ENCODE measurements around the gene CXCL17. TPM values are rescaled to one million over a fixed set of nuclear protein-coding genes. Genes with fewer than 3 reads are reported as not detected.

CXCL17 gene
- polyA plus RNA-seq, 1 donor (not counting 4 experiments of a cell fraction or from before 2014, with no cell fraction given): not detected

DNA sequence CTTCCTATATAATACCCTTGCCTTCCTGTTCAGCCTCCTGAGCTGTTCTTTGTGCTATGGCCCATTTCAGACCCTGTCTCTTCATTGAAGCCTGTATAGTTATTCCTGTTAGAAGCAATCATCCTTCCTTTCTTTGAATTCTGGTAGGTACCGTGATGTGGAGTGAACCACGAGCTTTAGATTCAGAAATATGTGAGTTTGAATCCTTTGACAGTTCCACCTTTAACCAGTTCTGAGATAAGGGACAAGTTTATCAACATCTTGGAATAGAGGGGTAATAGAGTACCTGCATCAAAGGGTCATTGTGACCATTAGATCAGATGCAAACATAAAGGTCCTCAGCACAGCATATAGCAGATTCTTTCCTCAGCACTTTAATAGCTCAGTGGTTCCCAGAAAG is 12.3 kb upstream of the CXCL17 start:
- dilution Hi-C loops (cut with MboI; ENCODE audit: extremely low pct_ligation_motif_present, low sequenced_read_pairs): no loop called here
- no peaks in the 10 kb centered on the region for H3K9me1 ChIP-seq (ENCODE audit: control insufficient read depth, extremely low read depth, insufficient read depth, low read length)
- H3K79me2 ChIP-seq (ENCODE audit: control insufficient read depth, insufficient read depth, low read length): no peaks in the 10 kb centered on the region
- peaks cover 15% of the 10 kb centered on the region for H3K4me1 ChIP-seq (ENCODE audit: control insufficient read depth, extremely low read depth, insufficient read depth, low read length)
- H3K27ac ChIP-seq (ENCODE audit: control insufficient read depth, insufficient read depth, low read length): no peak overlapping the region
- no peaks in the 10 kb centered on the region for H3K9me3 ChIP-seq (ENCODE audit: control insufficient read depth, low read depth, low read length)
- TF ChIP-seq EZH2 (IDR thresholded peaks at IDR 0.05; ENCODE audit: low read length): no peak
- TF ChIP-seq, protein P1, sequence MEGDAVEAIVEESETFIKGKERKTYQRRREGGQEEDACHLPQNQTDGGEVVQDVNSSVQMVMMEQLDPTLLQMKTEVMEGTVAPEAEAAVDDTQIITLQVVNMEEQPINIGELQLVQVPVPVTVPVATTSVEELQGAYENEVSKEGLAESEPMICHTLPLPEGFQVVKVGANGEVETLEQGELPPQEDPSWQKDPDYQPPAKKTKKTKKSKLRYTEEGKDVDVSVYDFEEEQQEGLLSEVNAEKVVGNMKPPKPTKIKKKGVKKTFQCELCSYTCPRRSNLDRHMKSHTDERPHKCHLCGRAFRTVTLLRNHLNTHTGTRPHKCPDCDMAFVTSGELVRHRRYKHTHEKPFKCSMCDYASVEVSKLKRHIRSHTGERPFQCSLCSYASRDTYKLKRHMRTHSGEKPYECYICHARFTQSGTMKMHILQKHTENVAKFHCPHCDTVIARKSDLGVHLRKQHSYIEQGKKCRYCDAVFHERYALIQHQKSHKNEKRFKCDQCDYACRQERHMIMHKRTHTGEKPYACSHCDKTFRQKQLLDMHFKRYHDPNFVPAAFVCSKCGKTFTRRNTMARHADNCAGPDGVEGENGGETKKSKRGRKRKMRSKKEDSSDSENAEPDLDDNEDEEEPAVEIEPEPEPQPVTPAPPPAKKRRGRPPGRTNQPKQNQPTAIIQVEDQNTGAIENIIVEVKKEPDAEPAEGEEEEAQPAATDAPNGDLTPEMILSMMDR (optimal IDR thresholded peaks at IDR 0.05 in 1 of 3, IDR thresholded peaks at IDR 0.05 in 1 of 3, conservative IDR thresholded peaks at IDR 0.05 in 1 of 3; ENCODE audit: extremely low read depth in 1 of 3, insufficient read depth in 2 of 3, low read length in 3 of 3): no peak
- no peak overlapping the region for H3K9ac ChIP-seq (ENCODE audit: control insufficient read depth, extremely low read depth, insufficient read depth, low read length)
- H2AFZ ChIP-seq (ENCODE audit: control insufficient read depth, low read length): no peak overlapping the region
- H3K36me3 ChIP-seq (ENCODE audit: control insufficient read depth in 2 of 2, extremely low read depth in 1 of 2, insufficient read depth in 2 of 2, low read length in 2 of 2): no peaks in the 10 kb centered on the region
- H3K4me3 ChIP-seq (ENCODE audit: control insufficient read depth in 2 of 3, extremely low read depth in 1 of 3, insufficient read depth in 2 of 3, low read depth in 1 of 3, low read length in 3 of 3): no peak overlapping the region
- DNase-seq (ENCODE audit: low read depth, low spot score): no peak
- H4K20me1 ChIP-seq (ENCODE audit: control insufficient read depth, extremely low read depth, insufficient read depth, low read length): no peaks in the 10 kb centered on the region
- no peaks in the 10 kb centered on the region for H3K27me3 ChIP-seq (ENCODE audit: control insufficient read depth, extremely low read depth, insufficient read depth, low read length)
- H3K4me2 ChIP-seq (ENCODE audit: control insufficient read depth, extremely low read depth, insufficient read depth, low read depth, low read length): no peak overlapping the region
- FAIRE-seq: no peak

DNA sequence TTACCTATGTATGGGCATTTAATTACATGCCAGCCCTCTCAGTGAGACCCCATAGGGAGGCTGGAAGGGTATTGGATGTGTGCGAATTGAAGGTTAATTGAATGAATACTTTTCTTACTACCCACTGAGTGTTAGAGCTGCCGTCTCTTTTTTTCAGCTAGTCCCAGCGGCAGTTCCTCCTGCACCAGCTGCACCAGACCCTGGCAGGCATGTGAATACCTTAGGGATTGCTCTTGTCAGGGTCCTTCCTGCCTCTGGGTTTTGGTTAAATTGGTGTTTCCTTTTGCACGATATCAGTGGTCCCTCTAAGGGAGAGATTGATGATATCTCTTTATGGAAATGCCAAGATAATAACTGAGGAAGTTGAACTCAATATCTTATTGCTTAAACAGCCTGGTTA is 9.8 kb upstream of the CXCL17 start:
- Histone ChIP-seq H3K9ac (ENCODE audit: control insufficient read depth, extremely low read depth, insufficient read depth, low read length) (no peak overlapping the region), H3K79me2 (ENCODE audit: control insufficient read depth, insufficient read depth, low read length) (no peaks in the 10 kb centered on the region), H3K9me1 (ENCODE audit: control insufficient read depth, extremely low read depth, insufficient read depth, low read length) (no peaks in the 10 kb centered on the region), H3K27me3 (ENCODE audit: control insufficient read depth, extremely low read depth, insufficient read depth, low read length) (no peaks in the 10 kb centered on the region), H3K4me1 (ENCODE audit: control insufficient read depth, extremely low read depth, insufficient read depth, low read length) (peaks cover 15% of the 10 kb centered on the region), H3K9me3 (ENCODE audit: control insufficient read depth, low read depth, low read length) (no peaks in the 10 kb centered on the region), H3K4me3 (ENCODE audit: control insufficient read depth in 2 of 3, extremely low read depth in 1 of 3, insufficient read depth in 2 of 3, low read depth in 1 of 3, low read length in 3 of 3) (no peak overlapping the region), H3K4me2 (ENCODE audit: control insufficient read depth, extremely low read depth, insufficient read depth, low read depth, low read length) (no peak overlapping the region), H3K36me3 (ENCODE audit: control insufficient read depth in 2 of 2, extremely low read depth in 1 of 2, insufficient read depth in 2 of 2, low read length in 2 of 2) (no peaks in the 10 kb centered on the region), H3K27ac (ENCODE audit: control insufficient read depth, insufficient read depth, low read length) (no peak overlapping the region), H4K20me1 (ENCODE audit: control insufficient read depth, extremely low read depth, insufficient read depth, low read length) (no peaks in the 10 kb centered on the region), H2AFZ (ENCODE audit: control insufficient read depth, low read length) (no peak overlapping the region)
- TF ChIP-seq EZH2 (IDR thresholded peaks at IDR 0.05; ENCODE audit: low read length): no peak
- TF ChIP-seq, protein P1 (optimal IDR thresholded peaks at IDR 0.05 in 1 of 3, IDR thresholded peaks at IDR 0.05 in 1 of 3, conservative IDR thresholded peaks at IDR 0.05 in 1 of 3; ENCODE audit: extremely low read depth in 1 of 3, insufficient read depth in 2 of 3, low read length in 3 of 3): no peak
- FAIRE-seq: no peak
- dilution Hi-C loops (cut with MboI; ENCODE audit: extremely low pct_ligation_motif_present, low sequenced_read_pairs): no loop called here
- DNase-seq (ENCODE audit: low read depth, low spot score): no peak

Data from keratinocyte (primary cell).